Peyer's patch (tissue), 4 donors: ENCODE results near the gene ACTG2. TPM values are rescaled to one million over a fixed set of nuclear protein-coding genes. Genes with fewer than 3 reads are reported as not detected.

ENCODE experiments used
- DNase-seq, 3 donors: peaks; one replicate each; pipeline ENCODE4 v3.0.0-alpha.2; 2017 to 2019
- H3K27ac ChIP-seq, 4 donors: fragments of 200-600 bp; sonication (generic); one replicate each; pipeline ENCODE4 v1.5.1; 2016 to 2019
- H3K27me3 ChIP-seq, 2 donors: fragments of 200-600 bp; sonication (generic); one replicate each; pipeline ENCODE4 v1.5.1; 2019
- H3K36me3 ChIP-seq, 3 donors: fragments of 200-600 bp; sonication (generic); one replicate each; pipeline ENCODE4 v1.5.1; 2016 to 2019
- H3K4me1 ChIP-seq, 4 donors: fragments of 200-600 bp; sonication (generic); one replicate each; pipeline ENCODE4 v1.5.1; 2016 to 2019
- H3K4me3 ChIP-seq, 4 donors: fragments of 200-600 bp; sonication (generic); 1 replicate in 3 of 4; 2 replicates in 1 of 4; pipeline ENCODE4 v1.5.1; 2016 to 2019; ENCODE audit warnings: mild to moderate bottlenecking in 1 of 4
- H3K9me3 ChIP-seq, 4 donors: fragments of 200-600 bp; sonication (generic); one replicate each; pipeline ENCODE4 v1.5.1; 2016 to 2019; ENCODE audit warnings: mild to moderate bottlenecking in 1 of 4
- POLR2A ChIP-seq, 2 donors: fragments of 450-650 bp; IDR thresholded peaks; one replicate each; pipeline ENCODE4 v1.5.1; 2017; ENCODE audit warnings: antibody characterized with exemption in 2 of 2, mild to moderate bottlenecking in 2 of 2, moderate library complexity in 2 of 2
- total RNA-seq, 4 donors: library from RNA; depleted of rRNA; stranded (reverse); fragments of >200 nt; gene quantifications; one replicate each; pipeline ENCODE4 v1.1.0, GENCODE V29; 2016
- TF ChIP-seq, protein P1 (sequence below), 6 experiments: fragments of 450-650 bp in 4 of 6; fragments of 200-600 bp in 2 of 6; sonication (generic) in 1 of 6; IDR thresholded peaks; one replicate each; pipeline ENCODE4 v1.5.1; 2017 to 2019; ENCODE audit warnings: antibody characterized with exemption in 6 of 6, mild to moderate bottlenecking in 3 of 6, moderate library complexity in 1 of 6

ACTG2 gene
- total RNA-seq, 4 donors from 2014 or later = 27.5 to 140 (median 40.0) TPM

DNA sequence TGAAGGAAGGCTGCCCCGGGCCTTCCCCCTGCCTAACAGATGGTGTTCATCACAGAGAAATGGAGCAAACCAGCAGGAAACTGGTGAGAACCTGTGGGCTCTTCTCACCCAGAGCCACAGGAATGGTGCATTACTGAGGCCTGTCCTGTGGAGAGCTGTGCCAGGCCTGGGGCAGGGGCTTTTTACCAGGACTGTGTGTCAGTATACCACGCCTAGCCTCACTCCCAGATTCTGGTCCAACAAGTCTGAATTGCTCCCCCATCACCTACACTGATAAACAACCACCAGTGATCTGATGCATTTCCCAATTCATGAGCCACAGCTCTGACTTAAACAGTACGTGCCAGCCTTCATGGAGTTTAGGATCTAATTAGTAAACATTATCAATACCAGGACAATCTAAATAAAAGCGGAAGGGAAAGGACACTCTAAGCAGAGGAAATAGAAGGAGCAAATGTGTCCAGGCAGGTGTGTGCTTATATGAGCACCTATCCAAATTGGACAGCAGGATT lies 24.9 kb downstream of the ACTG2 start:
- DNase-seq = no peak
- Histone ChIP-seq H3K27ac (no peak overlapping the region), H3K36me3 (no peaks in the 10 kb centered on the region), H3K9me3 (no peaks in the 10 kb centered on the region), H3K4me3 (no peak overlapping the region), H3K27me3 (no peaks in the 10 kb centered on the region), H3K4me1 (no peaks in the 10 kb centered on the region)
- TF ChIP-seq, protein P1, sequence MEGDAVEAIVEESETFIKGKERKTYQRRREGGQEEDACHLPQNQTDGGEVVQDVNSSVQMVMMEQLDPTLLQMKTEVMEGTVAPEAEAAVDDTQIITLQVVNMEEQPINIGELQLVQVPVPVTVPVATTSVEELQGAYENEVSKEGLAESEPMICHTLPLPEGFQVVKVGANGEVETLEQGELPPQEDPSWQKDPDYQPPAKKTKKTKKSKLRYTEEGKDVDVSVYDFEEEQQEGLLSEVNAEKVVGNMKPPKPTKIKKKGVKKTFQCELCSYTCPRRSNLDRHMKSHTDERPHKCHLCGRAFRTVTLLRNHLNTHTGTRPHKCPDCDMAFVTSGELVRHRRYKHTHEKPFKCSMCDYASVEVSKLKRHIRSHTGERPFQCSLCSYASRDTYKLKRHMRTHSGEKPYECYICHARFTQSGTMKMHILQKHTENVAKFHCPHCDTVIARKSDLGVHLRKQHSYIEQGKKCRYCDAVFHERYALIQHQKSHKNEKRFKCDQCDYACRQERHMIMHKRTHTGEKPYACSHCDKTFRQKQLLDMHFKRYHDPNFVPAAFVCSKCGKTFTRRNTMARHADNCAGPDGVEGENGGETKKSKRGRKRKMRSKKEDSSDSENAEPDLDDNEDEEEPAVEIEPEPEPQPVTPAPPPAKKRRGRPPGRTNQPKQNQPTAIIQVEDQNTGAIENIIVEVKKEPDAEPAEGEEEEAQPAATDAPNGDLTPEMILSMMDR (IDR thresholded peaks at IDR 0.05) = no peak
- no peak for TF ChIP-seq POLR2A (IDR thresholded peaks at IDR 0.05)

DNA sequence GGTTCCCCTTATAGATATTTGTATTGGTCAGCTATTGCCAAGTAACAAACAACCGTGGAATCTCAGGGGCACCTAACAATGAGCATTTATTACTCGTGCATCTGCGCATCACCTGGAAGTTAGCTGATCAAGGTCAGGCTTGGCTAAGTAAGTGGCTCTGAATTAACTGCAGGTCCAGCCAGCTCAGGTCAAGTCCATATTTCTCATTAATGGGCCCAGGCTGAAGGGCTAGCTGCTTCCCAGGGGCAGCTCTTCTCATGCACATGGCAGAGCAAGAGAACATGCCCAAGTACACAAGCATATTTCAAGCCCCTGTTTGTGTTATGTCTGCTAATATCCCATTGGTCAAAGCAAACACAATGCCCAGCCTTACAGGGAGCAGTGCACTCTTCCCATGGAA lies 26.0 kb downstream of the ACTG2 start:
- Histone ChIP-seq H3K27ac (no peak overlapping the region), H3K36me3 (no peaks in the 10 kb centered on the region), H3K4me1 (no peaks in the 10 kb centered on the region), H3K4me3 (no peak overlapping the region), H3K27me3 (no peaks in the 10 kb centered on the region), H3K9me3 (no peaks in the 10 kb centered on the region)
- TF ChIP-seq POLR2A (IDR thresholded peaks at IDR 0.05) = no peak
- TF ChIP-seq, protein P1 (IDR thresholded peaks at IDR 0.05) = no peak
- no peak for DNase-seq

DNA sequence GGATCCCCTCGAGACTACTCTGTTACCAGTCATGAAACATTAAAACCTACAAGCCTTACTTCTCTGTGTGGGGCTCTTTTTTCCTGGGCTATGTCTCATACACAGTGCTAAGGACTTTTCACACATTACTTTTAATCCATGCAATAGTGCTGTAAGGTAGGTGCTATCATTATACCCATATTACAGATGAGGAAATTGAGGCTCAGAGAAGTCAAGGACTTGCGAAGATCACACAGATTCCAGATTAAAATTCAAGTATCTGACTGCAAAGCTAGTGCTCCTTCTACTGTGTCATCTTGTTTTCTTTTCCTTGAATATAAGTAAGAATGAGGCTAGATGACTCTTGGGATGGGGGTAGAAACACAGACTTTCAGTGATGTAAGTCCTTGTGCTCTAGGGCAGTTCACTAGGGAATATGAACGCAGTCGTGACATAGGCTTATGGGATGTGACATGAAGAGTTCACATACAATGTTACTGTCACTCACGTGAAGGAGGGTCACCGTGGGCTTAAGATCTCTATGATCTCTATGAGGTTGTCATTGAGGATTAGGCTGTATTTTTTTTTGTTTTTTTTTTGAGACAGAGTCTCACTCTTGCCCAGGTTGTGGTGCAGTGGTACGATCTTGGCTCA lies 26.9 kb downstream of the ACTG2 start:
- Histone ChIP-seq H3K36me3 (no peaks in the 10 kb centered on the region), H3K4me3 (no peak overlapping the region), H3K9me3 (no peaks in the 10 kb centered on the region), H3K27ac (no peak overlapping the region), H3K4me1 (no peaks in the 10 kb centered on the region), H3K27me3 (no peaks in the 10 kb centered on the region)
- TF ChIP-seq, protein P1 (IDR thresholded peaks at IDR 0.05) = no peak
- no peak for TF ChIP-seq POLR2A (IDR thresholded peaks at IDR 0.05)
- DNase-seq = no peak

DNA sequence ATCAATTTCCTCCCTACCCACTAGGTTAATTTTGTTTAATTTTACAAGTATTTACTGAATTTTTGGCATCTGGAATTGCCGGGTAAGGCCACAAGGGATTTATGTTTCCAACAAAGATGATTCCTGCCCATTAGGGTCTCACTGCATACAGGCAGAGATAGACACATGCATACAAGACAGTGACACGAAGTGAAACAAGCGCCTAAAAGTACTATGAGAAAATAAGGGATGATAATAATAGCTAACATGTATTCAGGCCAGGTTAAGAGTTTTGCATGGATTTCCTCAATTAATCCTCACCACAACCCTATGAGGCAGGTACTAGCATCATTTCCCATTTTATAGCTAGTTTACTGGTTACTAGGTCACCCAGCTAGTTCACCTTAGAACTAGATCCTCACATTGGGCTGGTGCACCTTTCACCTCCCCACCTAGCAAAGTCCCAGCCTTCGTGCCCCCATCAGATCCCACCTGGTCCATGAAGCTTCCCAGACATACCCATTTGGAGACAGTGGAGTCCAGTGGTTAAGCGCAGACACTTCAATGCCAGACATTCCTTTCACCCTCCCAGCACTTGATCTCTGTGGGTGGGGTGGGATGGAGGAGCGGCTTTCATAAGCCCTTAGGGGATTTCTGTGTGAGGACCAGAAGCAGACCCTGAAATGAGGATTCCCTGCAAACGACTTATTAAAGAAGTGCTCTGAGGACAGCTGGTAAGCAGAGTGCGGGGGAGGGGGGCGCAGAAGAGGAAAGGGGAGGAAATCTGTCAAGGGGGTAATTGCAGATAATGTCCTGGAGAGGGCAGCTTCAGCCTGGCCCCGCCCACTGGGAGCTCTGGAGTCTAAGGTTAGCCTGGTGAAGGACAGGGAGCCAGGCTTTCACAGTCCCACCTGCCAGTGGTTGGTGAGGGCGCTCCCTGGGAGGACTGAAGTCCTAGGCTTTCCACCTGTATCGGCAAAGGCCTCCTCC lies 28.1 kb downstream of the ACTG2 start:
- H3K9me3 ChIP-seq = no peaks in the 10 kb centered on the region
- H3K27me3 ChIP-seq = no peaks in the 10 kb centered on the region
- TF ChIP-seq, protein P1 (IDR thresholded peaks at IDR 0.05) = peak in 2 of 6 experiments; percentile 35 to 37
- no peak for TF ChIP-seq POLR2A (IDR thresholded peaks at IDR 0.05)
- DNase-seq = peak; percentile 27 to 54 (median 52)
- no peak overlapping the region for H3K4me3 ChIP-seq
- no peaks in the 10 kb centered on the region for H3K4me1 ChIP-seq
- no peak overlapping the region for H3K27ac ChIP-seq
- no peaks in the 10 kb centered on the region for H3K36me3 ChIP-seq

DNA sequence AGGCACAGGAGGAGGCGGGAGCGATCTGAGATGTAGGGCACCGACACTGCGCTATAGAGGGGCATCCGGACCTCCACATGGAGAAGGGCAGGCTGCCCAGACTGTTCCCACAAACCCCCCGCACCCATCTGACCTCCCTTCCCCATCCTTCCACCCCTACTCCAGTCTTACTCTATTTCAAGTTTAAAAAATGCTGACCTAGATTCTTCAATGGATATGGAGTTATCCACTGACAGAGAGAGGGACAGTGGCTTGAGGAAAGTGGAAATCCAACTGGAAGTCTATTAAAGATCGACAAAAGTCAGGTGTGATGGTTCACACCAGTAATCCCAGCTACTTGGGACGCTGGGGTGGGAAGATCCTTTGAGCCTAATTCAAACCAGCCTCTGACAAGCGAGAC lies 28.8 kb downstream of the ACTG2 start:
- Histone ChIP-seq H3K9me3 (no peaks in the 10 kb centered on the region), H3K27me3 (no peaks in the 10 kb centered on the region), H3K4me3 (no peak overlapping the region), H3K27ac (no peak overlapping the region), H3K36me3 (no peaks in the 10 kb centered on the region), H3K4me1 (no peaks in the 10 kb centered on the region)
- DNase-seq = no peak
- TF ChIP-seq, protein P1 (IDR thresholded peaks at IDR 0.05) = no peak
- TF ChIP-seq POLR2A (IDR thresholded peaks at IDR 0.05) = no peak
